Fibroblast of villous mesenchyme (primary cell): ENCODE results near the gene SGK1. TPM values are rescaled to one million over a fixed set of nuclear protein-coding genes. Genes with fewer than 3 reads are reported as not detected.

Source experiments
- DNase-seq: peaks from one replicate; pipeline ENCODE4 v3.0.0-alpha.2; 2010; ENCODE audit warnings: low read depth
- H3K4me3 ChIP-seq: 2 replicates; pipeline ENCODE4 v1.5.1; 2011; ENCODE audit warnings: low read depth, mild to moderate bottlenecking, low read length
- CTCF ChIP-seq: IDR thresholded peaks from 2 replicates; pipeline ENCODE4 v1.5.1; 2012; ENCODE audit warnings: low read depth, mild to moderate bottlenecking, low read length; ENCODE audit not compliant: insufficient read depth
- total RNA-seq: library from RNA; depleted of rRNA; stranded (reverse); fragments of >200 nt; gene quantifications from 2 replicates; pipeline ENCODE4 v1.2.3, GENCODE V29; 2012

The SGK1 gene
- 244 and 268 TPM in 2 replicates for total RNA-seq

GRCh38 chr6:134317471-134318131 is at the start of gene SGK1:
Gene SGK1 (minus strand): TSS chr6:134318112. CDS start chr6:134317460, 652 bp downstream.
- peak within 1 kb of the TSS; percentile 65 for H3K4me3 ChIP-seq
- no peak for TF ChIP-seq CTCF

GRCh38 chr6:134363323-134364039 is 45.6 kb upstream of the SGK1 start:
- peak; percentile 47 for DNase-seq
- no peak for TF ChIP-seq CTCF

More at GRCh38 chr6:134317471-134318131, at the start of gene SGK1:
- peak; percentile 67 for DNase-seq

GRCh38 chr6:134361011-134361410 is 43.1 kb upstream of the SGK1 start:
- H3K4me3 ChIP-seq: no peak overlapping the region
- DNase-seq: no peak
- no peak for TF ChIP-seq CTCF

More at GRCh38 chr6:134363323-134364039, 45.6 kb upstream of the SGK1 start:
- H3K4me3 ChIP-seq: no peak overlapping the region

- no peak for TF ChIP-seq CTCF
- peak; percentile 61 for DNase-seq
- no peak overlapping the region for H3K4me3 ChIP-seq
Observed at GRCh38 chr6:134359302-134359701, 41.4 kb upstream of the SGK1 start.

GRCh38 chr6:134358320-134358719 is 40.4 kb upstream of the SGK1 start:
- no peak for TF ChIP-seq CTCF
- peak; percentile 98 for DNase-seq
- no peak overlapping the region for H3K4me3 ChIP-seq

- no peak overlapping the region for H3K4me3 ChIP-seq
- no peak for TF ChIP-seq CTCF
- no peak for DNase-seq
Observed at GRCh38 chr6:134357022-134357487, 39.1 kb upstream of the SGK1 start.
